ENCODE measurements around the gene KIAA1671.

GRCh38 chr22:25162561-25162960 is 210.0 kb downstream of the KIAA1671 start:
- no peak for TF ChIP-seq CTCF (IDR thresholded peaks at IDR 0.05 in 8 of 11, conservative IDR thresholded peaks at IDR 0.05 in 3 of 11)
- TF ChIP-seq POLR2AphosphoS5 (IDR thresholded peaks at IDR 0.05): no peak

All from spleen (tissue), 7 donors.